K562 (cell line): ENCODE results near the gene SLC35E3. TPM values are rescaled to one million over a fixed set of nuclear protein-coding genes. Genes with fewer than 3 reads are reported as not detected.

ENCODE experiments used
- ATAC-seq: fragments of 200-7000 bp; cut with Tn5 transposase; 3 replicates; pipeline ENCODE4 v1.9.1; 2020; ENCODE audit warnings: moderate library complexity
- BruUV-seq: library from RNA; stranded (reverse); fragments of 400-500 nt; replicated peaks from 2 replicates; lab custom pipeline; 2021; lab: Mats Ljungman, UMichigan
- CTCF ChIA-PET: fragments of 300-600 bp; formaldehyde crosslinking; extraction: SDS; loops from one replicate; lab custom pipeline; 2021; ENCODE audit warnings: low intra/inter-chr PET ratio; lab: Yijun Ruan, JAX
- POLR2A ChIA-PET: fragments of 300-600, 350-650 bp; sonication (Branson Sonifier 250); formaldehyde crosslinking; extraction: SDS; loops from one replicate; lab custom pipeline; 2021; ENCODE audit warnings: antibody characterized with exemption, inconsistent platforms; lab: Yijun Ruan, JAX
- DNase-seq, 4 experiments: peaks; one replicate each; pipeline versions ENCODE4 v3.0.0 to v3.0.0-alpha.2; 2011 to 2018; ENCODE audit warnings: low spot score in 3 of 4, mixed read lengths in 3 of 4; ENCODE audit errors: extremely low read depth in 1 of 4
- FAIRE-seq: peaks from 2 replicates; lab custom pipeline; 2011; peaks lifted over from hg19 to GRCh38; lab: Jason Lieb, UNC
- H2AFZ ChIP-seq: 2 replicates; pipeline ENCODE4 v1.6.0; 2011; ENCODE audit warnings: low read depth, low read length, control low read depth, inconsistent platforms
- H3K27ac ChIP-seq: fragments of 200-600 bp; 3 replicates; pipeline ENCODE4 v1.8.0; 2011; ENCODE audit warnings: low read depth, mild to moderate bottlenecking, control low read depth, inconsistent platforms, low read length, moderate library complexity, mixed read lengths; ENCODE audit errors: extremely low read depth
- H3K27me3 ChIP-seq, 2 experiments: fragments of 300-600 bp in 1 of 2; 2 replicates in 1 of 2; 3 replicates in 1 of 2; pipeline versions ENCODE4 v1.6.0 to v1.8.0; 2011; ENCODE audit warnings: inconsistent platforms in 2 of 2, low read length in 2 of 2, mild to moderate bottlenecking in 1 of 2, mixed read lengths in 1 of 2, moderate library complexity in 1 of 2; ENCODE audit not compliant: control insufficient read depth in 2 of 2, insufficient read depth in 2 of 2
- H3K36me3 ChIP-seq: fragments of 300-600 bp; 3 replicates; pipeline ENCODE4 v1.8.0; 2011; ENCODE audit warnings: mild to moderate bottlenecking, low read length, inconsistent platforms; ENCODE audit not compliant: control insufficient read depth, insufficient read depth
- H3K4me1 ChIP-seq, 2 experiments: fragments of 200-600 bp in 1 of 2; replicated peaks in 1 of 2; 2 replicates in 1 of 2; 3 replicates in 1 of 2; pipeline versions ENCODE4 v1.5.1 to v1.8.0; 2011; ENCODE audit warnings: inconsistent platforms in 2 of 2, low read length in 2 of 2, mild to moderate bottlenecking in 1 of 2, mixed read lengths in 1 of 2, moderate library complexity in 1 of 2; ENCODE audit not compliant: control insufficient read depth in 2 of 2, insufficient read depth in 2 of 2
- H3K4me2 ChIP-seq: 2 replicates; pipeline ENCODE4 v1.6.1; 2011; ENCODE audit warnings: low read length, control low read depth, inconsistent platforms, mixed read lengths; ENCODE audit not compliant: insufficient read depth
- H3K4me3 ChIP-seq: fragments of 200-600 bp; sonication (generic), shearing (Covaris generic); 2 replicates; pipeline ENCODE4 v1.5.1; 2016; ENCODE audit warnings: control low read depth, inconsistent platforms
- H3K79me2 ChIP-seq: fragments of 200-600 bp; 3 replicates; pipeline ENCODE4 v1.8.0; 2011; ENCODE audit warnings: low read length, inconsistent platforms; ENCODE audit not compliant: control insufficient read depth, insufficient read depth
- H3K9ac ChIP-seq, 2 experiments: 2 replicates each; pipeline versions ENCODE4 v1.6.0 to v1.6.1; 2011; ENCODE audit warnings: low read depth in 2 of 2, low read length in 2 of 2, control low read depth in 1 of 2, inconsistent platforms in 1 of 2, mild to moderate bottlenecking in 1 of 2, mixed read lengths in 1 of 2; ENCODE audit not compliant: insufficient read depth in 1 of 2
- H3K9me1 ChIP-seq: one replicate; pipeline ENCODE4 v1.6.0; 2011; ENCODE audit warnings: inconsistent platforms, mild to moderate bottlenecking, low read length, moderate library complexity; ENCODE audit not compliant: control insufficient read depth, insufficient read depth
- H3K9me3 ChIP-seq: replicated peaks from 2 replicates; pipeline ENCODE4 v1.5.1; 2011; ENCODE audit warnings: low read depth, low read length, inconsistent platforms; ENCODE audit not compliant: control insufficient read depth, insufficient read depth
- H4K20me1 ChIP-seq: replicated peaks from 2 replicates; pipeline ENCODE4 v1.6.1; 2011; ENCODE audit warnings: low read length, inconsistent platforms, mixed read lengths; ENCODE audit not compliant: control insufficient read depth, insufficient read depth
- CBFB ChIP-seq: sonication (generic); formaldehyde crosslinking; IDR thresholded peaks from 2 replicates; pipeline ENCODE4 v1.4.0; 2020; ENCODE audit warnings: mild to moderate bottlenecking, missing genetic modification reagents
- HOMEZ ChIP-seq: fragments of 250-450 bp; sonication (Bioruptor Pico); IDR thresholded peaks from 2 replicates; pipeline ENCODE4 v1.4.0; 2020; ENCODE audit warnings: mild to moderate bottlenecking, moderate library complexity
- LEF1 ChIP-seq: fragments of 450-650 bp; IDR thresholded peaks from 2 replicates; pipeline ENCODE4 v1.6.1; 2016; ENCODE audit warnings: mild to moderate bottlenecking
- NEUROD1 ChIP-seq: fragments of 150-350 bp; IDR thresholded peaks from 2 replicates; pipeline ENCODE4 v1.6.1; 2014; ENCODE audit warnings: borderline replicate concordance, low read length, low read depth; ENCODE audit not compliant: partially characterized antibody
- TEAD2 ChIP-seq: fragments of 450-650 bp; IDR thresholded peaks from 2 replicates; pipeline ENCODE4 v1.6.1; 2016; ENCODE audit warnings: missing genetic modification characterization, control low read depth, missing compliant biosample characterization
- ZBTB40 ChIP-seq, 2 experiments: fragments of 450-650 bp in 1 of 2; sonication (generic) in 1 of 2; formaldehyde crosslinking in 1 of 2; IDR thresholded peaks; 2 replicates each; pipeline versions ENCODE4 v1.7.1 to v1.9.0; 2016 to 2022; ENCODE audit warnings: inconsistent platforms in 1 of 2, mild to moderate bottlenecking in 1 of 2, missing genetic modification reagents in 1 of 2
- ZNF316 ChIP-seq: fragments of 450-650 bp; IDR thresholded peaks from 2 replicates; pipeline ENCODE4 v1.6.1; 2016
- ZNF584 ChIP-seq: fragments of 200-800 bp; sonication (Bioruptor generic); IDR thresholded peaks from 2 replicates; pipeline ENCODE4 v1.6.1; 2016; ENCODE audit warnings: low read depth, mild to moderate bottlenecking, missing genetic modification characterization, missing compliant biosample characterization
- ZNF778 ChIP-seq: fragments of 450-650 bp; formaldehyde crosslinking; IDR thresholded peaks from 2 replicates; pipeline ENCODE4 v1.4.0; 2020; ENCODE audit warnings: mild to moderate bottlenecking, moderate library complexity
- ZZZ3 ChIP-seq: fragments of 450-650 bp; IDR thresholded peaks from 2 replicates; pipeline ENCODE4 v1.6.1; 2016; ENCODE audit warnings: antibody characterized with exemption, mild to moderate bottlenecking, moderate library complexity
- WGBS: fragments of 100-300 bp; shearing (Covaris generic); methylation state at CpG from one replicate; pipeline ENCODE4 v1.1.6; 2016; ENCODE audit warnings: low coverage, mixed read lengths; ENCODE audit not compliant: insufficient coverage; ENCODE audit errors: missing lambda C conversion rate; 5-methylcytosine and 5-hydroxymethylcytosine counted together
- in situ Hi-C: fragments of 300-500 bp; cut with MboI; formaldehyde crosslinking; loops from 4 replicates; pipeline ENCODE4 v1.15.0; 2018; ENCODE audit warnings: inconsistent platforms, mixed read lengths
- intact Hi-C: fragments of 100-400 bp; cut with micrococcal nuclease; formaldehyde crosslinking; loops from 2 replicates; pipeline ENCODE4 v1.14.2; 2022
- polyA plus RNA-seq, 8 experiments: library from polyadenylated mRNA; depleted of rRNA in 4 of 8; stranded (reverse) in 5 of 8; unstranded in 3 of 8; fragments of >200 nt; fragmentation: Nextera tagmentation in 2 of 8; fragmentation: Illumina TruSeq in 1 of 8; extraction: Ambion mirVana in 2 of 8; extraction: Trizol in 1 of 8; gene quantifications; 2 replicates each; pipeline versions ENCODE4 v1.2.1 to v1.2.3, GENCODE V29; 2011 to 2014; ENCODE audit warnings: inconsistent platforms in 1 of 8, missing spikeins in 1 of 8
- total RNA-seq, 7 experiments: library from RNA; depleted of rRNA in 6 of 7; stranded (reverse); fragments of >200 nt in 6 of 7; fragmentation: Illumina TruSeq in 2 of 7; extraction: Trizol in 2 of 7; gene quantifications; 2 replicates each; pipeline versions ENCODE4 v1.2.1 to v1.2.3, GENCODE V29; 2011 to 2021; ENCODE audit warnings: low replicate concordance in 1 of 7

Gene SLC35E3
- total and polyA plus RNA-seq, 9 of the 15 experiments (the other 6 are each of a cell fraction or from before 2014, with no cell fraction given): 1.2 to 5.9 (median 3.8) TPM

GRCh38 chr12:68808388-68809189, 62.6 kb downstream of the SLC35E3 start:
- Histone ChIP-seq H3K9me3 (no peaks in the 10 kb centered on the region), H3K27me3 (no peaks in the 10 kb centered on the region), H3K4me1 (peaks cover 14 to 28% of the 10 kb centered on the region in 2 experiments), H3K36me3 (peaks cover 38% of the 10 kb centered on the region), H3K9ac (peak overlapping the region; percentile 99), H4K20me1 (peaks cover 5% of the 10 kb centered on the region; the same call in 1 of the 2 replicates), H3K79me2 (peaks cover 57% of the 10 kb centered on the region), H2AFZ (peak overlapping the region; percentile 86), H3K27ac (peak overlapping the region; percentile 99), H3K9me1 (no peaks in the 10 kb centered on the region), H3K4me2 (peak overlapping the region; percentile 90), H3K4me3 (peak overlapping the region; percentile 95)
- intact Hi-C loops: no loop called here
- BruUV-seq: TSS peak; percentile 47
- ChIA-PET CTCF (no interaction called here), POLR2A (interaction anchor here (0.7 to 3.2 kb wide), 13 partner anchors 10 to 425 kb away, joined by 3 to 41 read pairs (median 5); partner anchors contain the start of genes RAP1B and SLC35E3)
- WGBS: under 1% methylated on average over 49 of the region's 61 CpGs
- peak; percentile 65 to 89 (median 69) for DNase-seq
- peak; percentile 77 for FAIRE-seq
- ATAC-seq: peak; percentile 70
- in situ Hi-C loops: no loop called here
- TF ChIP-seq ZNF316 (peak; percentile 77), ZNF584 (CRISPR knock-in tag) (0 out of 2 replicates have a peak, but pooled peaks have one; percentile 62), LEF1 (no peak), CBFB (CRISPR knock-in tag) (no peak; the same call in 1 of the 2 replicates), TEAD2 (tag) (no peak), ZBTB40 (IDR thresholded peaks at IDR 0.05) (0 out of 2 replicates have a peak, but pooled peaks have one; percentile 24), ZBTB40 (CRISPR knock-in tag; IDR thresholded peaks at IDR 0.05) (no peak), HOMEZ (CRISPR knock-in tag) (no peak), ZNF778 (CRISPR knock-in tag) (no peak), NEUROD1 (no peak), ZZZ3 (no peak; the same call in 1 of the 2 replicates)
